GM12874 (cell line): ENCODE data around the gene PAPPA.

ENCODE experiments used
- CTCF ChIP-seq: IDR thresholded peaks from 2 replicates; pipeline ENCODE4 v1.5.1; 2011; ENCODE audit warnings: low read depth, mild to moderate bottlenecking, control low read depth, low read length, moderate library complexity; ENCODE audit not compliant: insufficient read depth

PAPPA gene

GRCh38 chr9:116251366-116251765 is 97.8 kb downstream of the PAPPA start:
- no peak for TF ChIP-seq CTCF

- TF ChIP-seq CTCF, result no peak
These were observed 106.9 kb downstream of the PAPPA start for GRCh38 chr9:116260531-116260930.

GRCh38 chr9:116262448-116262847 is 108.9 kb downstream of the PAPPA start:
- TF ChIP-seq CTCF, result no peak

- no peak for TF ChIP-seq CTCF
These were observed 110.8 kb downstream of the PAPPA start for GRCh38 chr9:116264361-116264760.

- no peak for TF ChIP-seq CTCF
These were observed 113.4 kb downstream of the PAPPA start for GRCh38 chr9:116267021-116267420.

GRCh38 chr9:116269250-116269649 is 115.7 kb downstream of the PAPPA start:
- no peak for TF ChIP-seq CTCF

GRCh38 chr9:116270546-116270945 is 117.0 kb downstream of the PAPPA start:
- TF ChIP-seq CTCF, result no peak

- no peak for TF ChIP-seq CTCF
These were observed 117.7 kb downstream of the PAPPA start for GRCh38 chr9:116271340-116271739.
